ENCODE data around the gene EAPP. TPM values are rescaled to one million over a fixed set of nuclear protein-coding genes. Genes with fewer than 3 reads are reported as not detected.
"Not testable (repeated sequence)": the region's sequence is repeated elsewhere in the genome, so short reads cannot be mapped to it uniquely, and the experiment has no call there.

EAPP gene
- total and polyA plus RNA-seq, 2 donors = 57.5 to 71.2 TPM

GRCh38 chr14:34478261-34478660 is 61.2 kb downstream of the EAPP start:
- DNase-seq (ENCODE audit: low read depth in 6 of 9, low spot score in 9 of 9) = no peak
- Histone ChIP-seq H3K4me1 (ENCODE audit: control insufficient read depth in 2 of 2, insufficient read depth in 2 of 2, low read length in 2 of 2) (no peaks in the 10 kb centered on the region), H3K27me3 (ENCODE audit: control insufficient read depth in 2 of 2, insufficient read depth in 1 of 2, low read length in 1 of 2) (no peaks in the 10 kb centered on the region), H3K27ac (ENCODE audit: low read depth in 1 of 2, low read length in 1 of 2) (no peak overlapping the region), H3K4me3 (ENCODE audit: low read length in 2 of 2) (no peak overlapping the region), H3K9me3 (ENCODE audit: control insufficient read depth in 2 of 2, insufficient read depth in 1 of 2, low read length in 1 of 2) (no peaks in the 10 kb centered on the region), H3K36me3 (ENCODE audit: control insufficient read depth in 2 of 2, insufficient read depth in 2 of 2, low read length in 1 of 2) (no peaks in the 10 kb centered on the region)
- WGBS = 96% methylated on average over 1 of the region's 1 CpG

GRCh38 chr14:34476036-34476435 is 63.5 kb downstream of the EAPP start:
- not testable (repeated sequence) for H3K9me3 ChIP-seq (ENCODE audit: control insufficient read depth in 2 of 2, insufficient read depth in 1 of 2, low read length in 1 of 2); H3K36me3 ChIP-seq (ENCODE audit: control insufficient read depth in 2 of 2, insufficient read depth in 2 of 2, low read length in 1 of 2); H3K27me3 ChIP-seq (ENCODE audit: control insufficient read depth in 2 of 2, insufficient read depth in 1 of 2, low read length in 1 of 2); H3K4me3 ChIP-seq (ENCODE audit: low read length in 2 of 2); H3K4me1 ChIP-seq (ENCODE audit: control insufficient read depth in 2 of 2, insufficient read depth in 2 of 2, low read length in 2 of 2); DNase-seq (ENCODE audit: low read depth in 6 of 9, low spot score in 9 of 9); H3K27ac ChIP-seq (ENCODE audit: low read depth in 1 of 2, low read length in 1 of 2)
- WGBS = over 99% methylated on average over 31 of the region's 31 CpGs

GRCh38 chr14:34475163-34475562 is 64.3 kb downstream of the EAPP start:
- H3K27ac ChIP-seq (ENCODE audit: low read depth in 1 of 2, low read length in 1 of 2) = no peak overlapping the region
- H3K27me3 ChIP-seq (ENCODE audit: control insufficient read depth in 2 of 2, insufficient read depth in 1 of 2, low read length in 1 of 2) = no peaks in the 10 kb centered on the region
- WGBS = 83% methylated on average over 3 of the region's 6 CpGs
- H3K4me1 ChIP-seq (ENCODE audit: control insufficient read depth in 2 of 2, insufficient read depth in 2 of 2, low read length in 2 of 2) = no peaks in the 10 kb centered on the region
- no peaks in the 10 kb centered on the region for H3K9me3 ChIP-seq (ENCODE audit: control insufficient read depth in 2 of 2, insufficient read depth in 1 of 2, low read length in 1 of 2)
- H3K4me3 ChIP-seq (ENCODE audit: low read length in 2 of 2) = no peak overlapping the region
- DNase-seq (ENCODE audit: low read depth in 6 of 9, low spot score in 9 of 9) = no peak
- H3K36me3 ChIP-seq (ENCODE audit: control insufficient read depth in 2 of 2, insufficient read depth in 2 of 2, low read length in 1 of 2) = no peaks in the 10 kb centered on the region

GRCh38 chr14:34474187-34474679 is 65.3 kb downstream of the EAPP start:
- Histone ChIP-seq H3K27ac (ENCODE audit: low read depth in 1 of 2, low read length in 1 of 2) (no peak overlapping the region), H3K4me3 (ENCODE audit: low read length in 2 of 2) (no peak overlapping the region), H3K27me3 (ENCODE audit: control insufficient read depth in 2 of 2, insufficient read depth in 1 of 2, low read length in 1 of 2) (no peaks in the 10 kb centered on the region), H3K36me3 (ENCODE audit: control insufficient read depth in 2 of 2, insufficient read depth in 2 of 2, low read length in 1 of 2) (no peaks in the 10 kb centered on the region), H3K9me3 (ENCODE audit: control insufficient read depth in 2 of 2, insufficient read depth in 1 of 2, low read length in 1 of 2) (no peaks in the 10 kb centered on the region), H3K4me1 (ENCODE audit: control insufficient read depth in 2 of 2, insufficient read depth in 2 of 2, low read length in 2 of 2) (no peaks in the 10 kb centered on the region)
- WGBS = 96% methylated on average over 2 of the region's 2 CpGs
- no peak for DNase-seq (ENCODE audit: low read depth in 6 of 9, low spot score in 9 of 9)

- no peak for DNase-seq (ENCODE audit: low read depth in 6 of 9, low spot score in 9 of 9)
- no peaks in the 10 kb centered on the region for H3K4me1 ChIP-seq (ENCODE audit: control insufficient read depth in 2 of 2, insufficient read depth in 2 of 2, low read length in 2 of 2)
- 93% methylated on average over 6 of the region's 6 CpGs for WGBS
- H3K27me3 ChIP-seq (ENCODE audit: control insufficient read depth in 2 of 2, insufficient read depth in 1 of 2, low read length in 1 of 2) = no peaks in the 10 kb centered on the region
- H3K27ac ChIP-seq (ENCODE audit: low read depth in 1 of 2, low read length in 1 of 2) = no peak overlapping the region
- H3K9me3 ChIP-seq (ENCODE audit: control insufficient read depth in 2 of 2, insufficient read depth in 1 of 2, low read length in 1 of 2) = no peaks in the 10 kb centered on the region
- no peak overlapping the region for H3K4me3 ChIP-seq (ENCODE audit: low read length in 2 of 2)
- no peaks in the 10 kb centered on the region for H3K36me3 ChIP-seq (ENCODE audit: control insufficient read depth in 2 of 2, insufficient read depth in 2 of 2, low read length in 1 of 2)
These were observed 66.7 kb downstream of the EAPP start for GRCh38 chr14:34472706-34473279.

- H3K36me3 ChIP-seq (ENCODE audit: control insufficient read depth in 2 of 2, insufficient read depth in 2 of 2, low read length in 1 of 2) = no peaks in the 10 kb centered on the region
- DNase-seq (ENCODE audit: low read depth in 6 of 9, low spot score in 9 of 9) = no peak
- H3K4me1 ChIP-seq (ENCODE audit: control insufficient read depth in 2 of 2, insufficient read depth in 2 of 2, low read length in 2 of 2) = no peaks in the 10 kb centered on the region
- H3K27ac ChIP-seq (ENCODE audit: low read depth in 1 of 2, low read length in 1 of 2) = no peak overlapping the region
- no peak overlapping the region for H3K4me3 ChIP-seq (ENCODE audit: low read length in 2 of 2)
- H3K9me3 ChIP-seq (ENCODE audit: control insufficient read depth in 2 of 2, insufficient read depth in 1 of 2, low read length in 1 of 2) = no peaks in the 10 kb centered on the region
- H3K27me3 ChIP-seq (ENCODE audit: control insufficient read depth in 2 of 2, insufficient read depth in 1 of 2, low read length in 1 of 2) = no peaks in the 10 kb centered on the region
These were observed 69.2 kb downstream of the EAPP start for GRCh38 chr14:34470319-34470718.

GRCh38 chr14:34466691-34467090 is 72.8 kb downstream of the EAPP start:
- Histone ChIP-seq H3K9me3 (ENCODE audit: control insufficient read depth in 2 of 2, insufficient read depth in 1 of 2, low read length in 1 of 2) (no peaks in the 10 kb centered on the region), H3K4me3 (ENCODE audit: low read length in 2 of 2) (no peak overlapping the region), H3K36me3 (ENCODE audit: control insufficient read depth in 2 of 2, insufficient read depth in 2 of 2, low read length in 1 of 2) (no peaks in the 10 kb centered on the region), H3K27me3 (ENCODE audit: control insufficient read depth in 2 of 2, insufficient read depth in 1 of 2, low read length in 1 of 2) (no peaks in the 10 kb centered on the region), H3K4me1 (ENCODE audit: control insufficient read depth in 2 of 2, insufficient read depth in 2 of 2, low read length in 2 of 2) (peaks cover 0 to 2% of the 10 kb centered on the region in 2 donors), H3K27ac (ENCODE audit: low read depth in 1 of 2, low read length in 1 of 2) (no peak overlapping the region)
- DNase-seq (ENCODE audit: low read depth in 6 of 9, low spot score in 9 of 9) = no peak
- WGBS = 99% methylated on average over 2 of the region's 2 CpGs

Other genes starting within 250 kb of the EAPP start
- 2.4 TPM for gene SPTSSA, start 77.5 kb downstream of the EAPP start, total RNA-seq
- 34.7 TPM for gene SPTSSA, start 77.5 kb downstream of the EAPP start, polyA plus RNA-seq
- gene SNX6, start 90.4 kb upstream of the EAPP start, total RNA-seq = 86.5 TPM
- gene SNX6, start 90.4 kb upstream of the EAPP start, polyA plus RNA-seq = 62.9 TPM
- gene CFL2, start 174.9 kb upstream of the EAPP start, total RNA-seq = 7.9 TPM
- gene CFL2, start 174.9 kb upstream of the EAPP start, polyA plus RNA-seq = 32.6 TPM